Right atrium auricular region (tissue), 2 donors: ENCODE data around the gene VSNL1. TPM values are rescaled to one million over a fixed set of nuclear protein-coding genes. Genes with fewer than 3 reads are reported as not detected.

Experiments used
- DNase-seq: peaks from one replicate; pipeline ENCODE4 v3.0.0-alpha.2; 2019; ENCODE audit warnings: low spot score
- H3K27ac ChIP-seq, 2 donors: fragments of 200-600 bp; sonication (generic); 1 replicate in 1 of 2; 2 replicates in 1 of 2; pipeline ENCODE4 v1.5.1; 2016 to 2019
- H3K27me3 ChIP-seq, 2 donors: fragments of 200-600 bp; sonication (generic); one replicate each; pipeline versions ENCODE4 v1.5.1 to v1.6.0; 2017 to 2019
- H3K36me3 ChIP-seq: fragments of 200-600 bp; sonication (generic); one replicate; pipeline ENCODE4 v1.5.1; 2016
- H3K4me1 ChIP-seq, 2 donors: fragments of 200-600 bp; sonication (generic); one replicate each; pipeline versions ENCODE4 v1.5.1 to v1.6.0; 2017 to 2019
- H3K4me3 ChIP-seq, 2 donors: fragments of 200-600 bp; sonication (generic); 1 replicate in 1 of 2; 2 replicates in 1 of 2; pipeline ENCODE4 v1.5.1; 2017 to 2019; ENCODE audit warnings: mild to moderate bottlenecking in 1 of 2, moderate library complexity in 1 of 2
- H3K9me3 ChIP-seq, 2 donors: fragments of 200-600 bp; sonication (generic); one replicate each; pipeline ENCODE4 v1.5.1; 2019
- total RNA-seq, 2 donors: library from RNA; depleted of rRNA; stranded (reverse); fragments of >200 nt; gene quantifications; one replicate each; pipeline ENCODE4 v1.1.0, GENCODE V29; 2016
- TF ChIP-seq, protein P1 (sequence below), 2 donors: fragments of 200-600 bp; sonication (generic); IDR thresholded peaks; one replicate each; pipeline ENCODE4 v1.5.1; 2019; ENCODE audit warnings: antibody characterized with exemption in 2 of 2

Gene VSNL1
- 10 to 100 TPM; 30.2 to 41.7 TPM for total RNA-seq

DNA sequence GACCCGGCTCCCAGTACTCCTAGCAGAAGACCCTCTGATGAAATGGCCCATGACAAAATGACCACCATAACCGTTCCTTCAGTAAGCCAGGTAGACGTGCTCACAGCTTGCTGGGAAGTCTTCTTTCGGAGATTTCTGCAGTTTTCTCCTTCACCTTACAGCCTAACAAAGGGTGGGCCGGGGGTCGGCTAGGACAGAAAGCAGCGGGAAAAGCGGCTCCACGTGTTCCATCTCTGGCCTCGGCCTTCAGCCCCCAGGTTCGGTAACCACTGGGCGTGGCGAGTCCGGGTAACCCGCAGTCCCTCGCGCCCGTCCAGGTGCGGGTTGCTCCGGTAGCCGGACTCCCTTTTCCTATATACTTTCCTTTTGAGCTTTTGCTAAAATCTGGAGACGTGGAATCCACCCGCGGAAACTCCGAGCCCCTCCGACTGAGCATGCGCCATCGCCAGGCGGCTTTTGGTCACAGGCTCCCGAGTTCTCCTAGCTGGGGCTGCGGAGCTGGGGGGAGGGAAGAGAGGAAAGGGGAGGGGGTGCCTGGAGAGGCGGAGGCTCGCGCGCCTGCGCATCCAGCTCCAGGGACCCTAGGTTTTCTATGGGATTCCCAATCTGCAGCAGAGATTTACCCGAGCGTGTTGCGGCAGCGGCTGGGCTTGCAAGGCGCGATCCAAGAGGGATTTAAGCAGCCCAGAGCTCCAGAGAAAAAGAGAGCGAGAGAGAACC, at the start of gene VSNL1:
VSNL1 (plus strand) TSS at position 604 of the 720 bp plus-strand sequence. CDS start 51,379 bp downstream, outside the sequence.
- DNase-seq, result peak; percentile 66
- Histone ChIP-seq H3K27ac (peak within 1 kb of the TSS; percentile 75 to 94), H3K4me3 (peak within 1 kb of the TSS; percentile 49), H3K27me3 (no peaks in the 10 kb centered on the region), H3K9me3 (no peaks in the 10 kb centered on the region), H3K36me3 (no peaks in the 10 kb centered on the region), H3K4me1 (peaks cover 0 to 18% of the 10 kb centered on the region in 2 donors)
- TF ChIP-seq, protein P1, sequence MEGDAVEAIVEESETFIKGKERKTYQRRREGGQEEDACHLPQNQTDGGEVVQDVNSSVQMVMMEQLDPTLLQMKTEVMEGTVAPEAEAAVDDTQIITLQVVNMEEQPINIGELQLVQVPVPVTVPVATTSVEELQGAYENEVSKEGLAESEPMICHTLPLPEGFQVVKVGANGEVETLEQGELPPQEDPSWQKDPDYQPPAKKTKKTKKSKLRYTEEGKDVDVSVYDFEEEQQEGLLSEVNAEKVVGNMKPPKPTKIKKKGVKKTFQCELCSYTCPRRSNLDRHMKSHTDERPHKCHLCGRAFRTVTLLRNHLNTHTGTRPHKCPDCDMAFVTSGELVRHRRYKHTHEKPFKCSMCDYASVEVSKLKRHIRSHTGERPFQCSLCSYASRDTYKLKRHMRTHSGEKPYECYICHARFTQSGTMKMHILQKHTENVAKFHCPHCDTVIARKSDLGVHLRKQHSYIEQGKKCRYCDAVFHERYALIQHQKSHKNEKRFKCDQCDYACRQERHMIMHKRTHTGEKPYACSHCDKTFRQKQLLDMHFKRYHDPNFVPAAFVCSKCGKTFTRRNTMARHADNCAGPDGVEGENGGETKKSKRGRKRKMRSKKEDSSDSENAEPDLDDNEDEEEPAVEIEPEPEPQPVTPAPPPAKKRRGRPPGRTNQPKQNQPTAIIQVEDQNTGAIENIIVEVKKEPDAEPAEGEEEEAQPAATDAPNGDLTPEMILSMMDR (IDR thresholded peaks at IDR 0.05), result no peak

DNA sequence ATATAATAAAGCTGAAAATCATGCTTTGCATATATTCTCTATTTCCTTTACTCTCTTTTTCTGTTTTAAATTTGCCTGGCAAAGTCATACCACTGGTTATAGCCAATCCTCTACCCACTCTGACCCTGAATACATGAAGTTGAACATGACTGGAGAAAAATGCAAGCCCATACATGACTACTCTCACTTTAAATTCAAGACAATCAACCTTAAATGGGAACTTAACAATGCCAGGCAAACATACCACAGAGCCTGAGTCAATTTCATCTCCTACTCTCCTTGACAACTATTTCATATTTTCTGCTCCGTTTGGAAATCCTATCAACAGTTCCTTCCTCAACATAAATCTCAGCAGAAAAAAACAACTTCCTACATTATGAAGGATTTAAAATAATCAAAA, 44.9 kb upstream of the VSNL1 start:
- TF ChIP-seq, protein P1 (IDR thresholded peaks at IDR 0.05), result no peak
- Histone ChIP-seq H3K27me3 (no peaks in the 10 kb centered on the region), H3K4me1 (no peaks in the 10 kb centered on the region), H3K4me3 (no peak overlapping the region), H3K36me3 (no peaks in the 10 kb centered on the region), H3K27ac (no peak overlapping the region), H3K9me3 (no peaks in the 10 kb centered on the region)
- no peak for DNase-seq

DNA sequence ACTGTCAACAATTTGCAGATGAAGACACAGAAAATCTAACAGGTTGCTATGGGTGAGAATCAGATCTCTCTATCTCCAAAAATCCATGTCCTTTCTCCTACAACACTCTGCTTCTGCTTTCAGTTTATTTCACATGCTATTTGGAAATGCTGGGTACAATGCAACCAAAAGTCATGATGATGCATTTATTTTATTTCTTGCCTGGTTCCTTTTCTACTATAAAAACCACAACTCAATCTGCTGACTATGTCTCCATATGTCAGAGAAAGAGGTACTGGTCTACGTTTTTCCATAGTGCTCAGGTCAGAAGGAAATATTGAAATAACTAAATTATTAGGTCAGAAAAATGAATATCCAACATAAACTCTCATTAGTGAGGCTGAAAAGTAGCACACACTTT, 42.8 kb upstream of the VSNL1 start:
- Histone ChIP-seq H3K4me3 (no peak overlapping the region), H3K4me1 (no peaks in the 10 kb centered on the region), H3K27ac (no peak overlapping the region), H3K27me3 (no peaks in the 10 kb centered on the region), H3K9me3 (no peaks in the 10 kb centered on the region), H3K36me3 (no peaks in the 10 kb centered on the region)
- DNase-seq, result no peak
- TF ChIP-seq, protein P1 (IDR thresholded peaks at IDR 0.05), result no peak

DNA sequence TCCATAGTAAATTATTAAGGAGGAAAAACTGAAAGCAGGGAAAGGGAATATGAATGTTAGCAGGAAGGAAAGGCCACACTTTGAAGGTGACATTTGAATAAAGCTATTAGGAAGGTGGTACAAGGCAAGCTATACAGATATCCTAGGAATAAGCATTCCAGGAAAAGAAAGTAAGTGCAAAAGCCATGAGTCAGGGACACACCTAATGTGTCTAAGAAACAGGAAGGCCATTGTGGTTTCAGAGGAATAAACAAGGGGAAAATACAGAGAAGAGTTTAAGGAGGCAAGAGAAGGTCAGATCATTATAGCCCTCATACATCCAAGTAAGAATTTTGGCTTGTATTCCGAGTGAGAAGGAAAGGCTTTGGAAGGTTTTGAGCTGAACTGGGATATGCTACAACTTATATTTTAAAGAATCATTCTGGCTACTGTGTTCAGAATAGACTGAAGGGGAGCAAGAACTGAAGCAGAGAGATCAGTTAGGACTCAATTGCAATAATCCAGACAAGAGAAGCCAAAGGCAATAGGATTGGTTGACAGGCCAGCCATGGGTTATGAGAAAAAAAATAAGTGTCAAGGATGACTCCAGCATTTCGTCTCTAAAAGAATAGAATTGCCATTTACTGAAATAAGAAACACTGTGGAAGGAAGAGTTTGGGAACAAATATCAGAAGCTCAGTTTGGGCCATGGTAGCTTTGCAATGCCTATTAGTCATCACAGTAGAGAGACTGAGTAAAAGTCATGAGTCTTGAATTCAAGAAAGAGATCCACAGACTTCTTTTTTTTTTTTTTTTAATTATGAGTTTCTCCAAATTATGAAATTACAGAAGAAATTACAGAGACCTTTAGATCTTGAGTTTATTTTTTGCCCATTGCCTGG, 33.5 kb upstream of the VSNL1 start:
- Histone ChIP-seq H3K27me3 (no peaks in the 10 kb centered on the region), H3K36me3 (no peaks in the 10 kb centered on the region), H3K9me3 (no peaks in the 10 kb centered on the region), H3K4me1 (no peaks in the 10 kb centered on the region), H3K4me3 (no peak overlapping the region), H3K27ac (no peak overlapping the region)
- TF ChIP-seq, protein P1 (IDR thresholded peaks at IDR 0.05), result no peak
- DNase-seq, result no peak

DNA sequence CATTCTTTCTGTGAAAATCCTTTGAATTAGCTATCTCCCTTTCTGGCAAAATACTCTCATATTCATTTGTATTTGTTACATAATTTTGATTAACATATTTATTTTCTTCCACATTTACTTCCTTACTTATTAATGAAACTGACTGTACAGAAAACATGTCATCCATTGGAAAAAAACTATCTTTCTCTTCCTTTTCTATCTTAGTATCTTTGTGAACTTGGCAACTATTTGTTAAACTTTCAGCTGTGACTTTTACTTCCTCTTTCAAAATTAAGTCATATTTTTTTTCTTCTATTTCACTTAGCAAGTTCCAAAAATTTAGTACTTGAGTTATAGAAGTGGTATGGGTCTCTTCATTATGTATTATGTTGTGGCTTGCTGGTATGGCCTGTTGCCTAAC, 24.8 kb upstream of the VSNL1 start:
- H3K27ac ChIP-seq, result no peak overlapping the region
- H3K36me3 ChIP-seq, result no peaks in the 10 kb centered on the region
- no peaks in the 10 kb centered on the region for H3K27me3 ChIP-seq
- TF ChIP-seq, protein P1 (IDR thresholded peaks at IDR 0.05), result no peak
- H3K9me3 ChIP-seq, result no peaks in the 10 kb centered on the region
- DNase-seq, result no peak
- H3K4me1 ChIP-seq, result peaks cover 0 to 11% of the 10 kb centered on the region in 2 donors
- no peak overlapping the region for H3K4me3 ChIP-seq
